ENCODE measurements around the gene GADD45GIP1.
"Not testable (repeated sequence)": the region's sequence is repeated elsewhere in the genome, so short reads cannot be mapped to it uniquely, and the experiment has no call there.

GADD45GIP1 gene

DNA sequence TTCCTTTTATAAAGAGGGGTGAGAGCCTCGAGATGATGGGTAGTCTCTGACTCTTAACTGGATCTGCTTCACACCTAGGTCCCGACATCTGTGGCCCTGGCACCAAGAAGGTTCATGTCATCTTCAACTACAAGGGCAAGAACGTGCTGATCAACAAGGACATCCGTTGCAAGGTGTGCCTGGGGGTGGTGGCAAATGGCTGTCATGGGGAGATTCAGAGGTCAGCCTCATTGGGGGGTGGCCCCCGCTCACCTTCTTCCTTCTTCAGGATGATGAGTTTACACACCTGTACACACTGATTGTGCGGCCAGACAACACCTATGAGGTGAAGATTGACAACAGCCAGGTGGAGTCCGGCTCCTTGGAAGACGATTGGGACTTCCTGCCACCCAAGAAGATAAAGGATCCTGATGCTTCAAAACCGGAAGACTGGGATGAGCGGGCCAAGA, 17.0 kb downstream of the GADD45GIP1 start:
- DNase-seq (ENCODE audit: low read depth), result no peak

DNA sequence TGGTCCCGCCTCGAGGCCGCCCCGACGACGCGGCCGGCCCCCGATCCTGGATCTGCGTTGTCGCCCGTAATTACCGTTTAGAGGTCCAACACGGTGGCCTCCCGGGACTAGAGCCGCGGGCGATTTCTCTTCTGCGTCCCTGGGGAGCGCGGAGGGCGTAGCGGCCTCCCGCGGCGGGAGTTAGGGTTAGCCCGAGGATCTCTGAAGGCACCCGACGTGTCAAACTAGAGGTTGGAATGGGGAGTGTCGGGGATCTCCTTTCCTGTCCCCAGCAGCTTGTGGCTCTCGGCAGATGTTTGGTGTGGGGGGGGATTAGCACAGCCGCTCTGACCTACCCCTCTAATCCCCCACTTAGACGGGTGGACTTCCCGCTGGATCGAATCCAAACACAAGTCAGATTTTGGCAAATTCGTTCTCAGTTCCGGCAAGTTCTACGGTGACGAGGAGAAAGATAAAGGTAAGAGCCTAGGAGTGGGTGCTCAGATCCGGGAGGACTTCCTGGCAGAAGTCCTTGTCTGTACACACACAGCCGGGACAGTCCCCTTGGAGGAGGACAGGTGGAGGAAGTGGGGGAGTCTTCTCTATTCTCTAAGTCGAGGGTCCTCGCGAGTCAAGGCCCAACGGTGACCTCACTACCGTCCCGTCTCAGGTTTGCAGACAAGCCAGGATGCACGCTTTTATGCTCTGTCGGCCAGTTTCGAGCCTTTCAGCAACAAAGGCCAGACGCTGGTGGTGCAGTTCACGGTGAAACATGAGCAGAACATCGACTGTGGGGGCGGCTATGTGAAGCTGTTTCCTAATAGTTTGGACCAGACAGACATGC, 18.0 kb downstream of the GADD45GIP1 start:
- no peak for DNase-seq (ENCODE audit: low read depth)

DNA sequence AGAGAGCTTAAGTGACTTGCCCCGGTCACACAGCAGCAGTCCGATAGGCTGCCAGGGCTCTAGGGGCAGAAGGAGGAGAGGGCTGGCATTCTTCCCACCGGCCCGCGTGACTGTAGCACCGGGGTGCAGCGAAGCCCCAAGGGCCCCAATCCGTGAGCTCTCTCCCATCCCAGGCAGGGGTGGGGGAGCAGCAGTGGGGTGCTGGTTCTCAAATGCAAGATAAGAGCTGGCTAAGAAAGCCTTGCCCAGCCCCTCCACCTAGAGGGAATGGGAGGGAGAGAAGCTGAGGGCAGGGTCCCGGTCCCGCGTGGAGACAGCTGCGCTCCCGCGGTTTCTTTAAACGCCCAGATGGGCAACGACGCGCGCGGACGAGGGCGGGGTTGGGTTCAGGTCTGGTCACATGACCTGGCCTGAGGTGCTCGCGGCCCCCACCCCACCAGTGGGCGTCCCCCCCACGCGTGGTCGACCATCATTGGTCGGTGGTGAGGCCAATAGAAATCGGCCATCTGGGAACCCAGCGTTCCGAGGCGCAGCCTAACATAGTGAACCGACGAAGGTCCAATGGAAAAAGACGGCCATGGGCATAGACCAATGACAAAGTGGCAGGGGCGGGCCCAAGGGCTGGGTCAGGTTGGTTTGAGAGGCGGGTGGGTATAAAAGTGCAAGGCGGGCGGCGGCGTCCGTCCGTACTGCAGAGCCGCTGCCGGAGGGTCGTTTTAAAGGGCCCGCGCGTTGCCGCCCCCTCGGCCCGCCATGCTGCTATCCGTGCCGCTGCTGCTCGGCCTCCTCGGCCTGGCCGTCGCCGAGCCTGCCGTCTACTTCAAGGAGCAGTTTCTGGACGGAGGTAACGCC, 18.9 kb downstream of the GADD45GIP1 start, which contains the start of gene CALR:
CALR (plus strand) TSS at position 683 of the 852 bp plus-strand sequence; CDS start at position 754, 71 bp downstream.
- peak; percentile 97 for DNase-seq (ENCODE audit: low read depth)

DNA sequence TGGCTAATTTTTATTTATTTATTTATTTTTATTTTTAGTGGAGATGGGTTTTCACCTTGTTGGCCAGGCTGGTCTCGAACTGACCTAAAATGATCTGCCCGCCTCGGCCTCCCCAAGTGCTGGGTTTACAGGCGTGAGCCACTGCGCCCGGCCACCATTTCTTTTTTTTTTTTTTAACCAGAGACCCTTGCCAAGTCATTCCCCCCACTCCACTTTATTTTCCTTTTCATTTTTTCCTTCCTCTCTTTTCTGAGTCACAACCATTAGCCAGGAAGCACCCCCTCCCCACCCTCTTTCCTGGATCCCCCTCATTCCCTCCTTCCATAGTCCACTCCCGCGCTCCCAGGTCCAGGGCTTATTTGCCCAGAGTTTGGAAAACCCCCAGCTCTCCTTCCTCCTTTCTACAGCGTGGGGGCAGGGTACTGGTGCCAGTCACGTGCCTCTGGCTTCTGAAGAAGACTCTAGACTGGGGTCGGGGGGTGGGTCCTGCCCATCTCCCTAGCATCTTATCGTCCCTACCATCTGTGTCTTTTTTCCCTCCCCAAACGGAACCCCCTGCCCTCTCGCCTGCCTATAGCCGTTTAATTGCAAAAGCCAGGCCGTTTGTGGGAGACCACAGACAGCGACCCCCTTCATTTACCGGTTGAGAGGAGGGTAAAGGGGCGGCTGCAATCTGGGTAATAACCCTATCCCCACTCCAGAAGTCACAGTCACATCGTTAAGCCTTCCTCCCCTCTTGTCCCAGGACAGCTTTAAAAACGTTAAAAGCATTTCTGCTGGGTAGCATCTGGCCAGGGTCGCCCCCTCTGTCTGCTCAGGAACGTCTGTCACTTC, 19.7 kb downstream of the GADD45GIP1 start:
- no peak for DNase-seq (ENCODE audit: low read depth)

DNA sequence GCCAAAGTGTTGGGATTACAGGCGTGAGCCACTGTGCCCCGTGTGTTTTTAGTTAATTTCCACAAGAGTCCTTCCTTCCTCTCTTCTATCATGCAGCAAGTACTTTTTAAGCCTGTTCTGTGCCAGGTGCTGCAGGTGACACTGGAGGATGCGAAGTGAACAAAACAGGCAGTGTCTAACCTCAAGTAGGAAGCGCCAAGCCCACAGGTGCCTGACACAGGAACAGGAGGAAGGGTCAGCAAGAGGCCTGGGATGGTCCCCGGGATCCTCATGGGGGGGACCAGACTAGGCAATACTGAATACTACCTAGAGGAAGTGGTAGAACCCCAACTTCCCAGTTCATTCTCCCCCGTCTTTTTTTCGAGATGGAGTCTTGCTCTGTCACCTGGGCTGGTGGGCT, 20.4 kb downstream of the GADD45GIP1 start:
- DNase-seq (ENCODE audit: low read depth), result no peak

DNA sequence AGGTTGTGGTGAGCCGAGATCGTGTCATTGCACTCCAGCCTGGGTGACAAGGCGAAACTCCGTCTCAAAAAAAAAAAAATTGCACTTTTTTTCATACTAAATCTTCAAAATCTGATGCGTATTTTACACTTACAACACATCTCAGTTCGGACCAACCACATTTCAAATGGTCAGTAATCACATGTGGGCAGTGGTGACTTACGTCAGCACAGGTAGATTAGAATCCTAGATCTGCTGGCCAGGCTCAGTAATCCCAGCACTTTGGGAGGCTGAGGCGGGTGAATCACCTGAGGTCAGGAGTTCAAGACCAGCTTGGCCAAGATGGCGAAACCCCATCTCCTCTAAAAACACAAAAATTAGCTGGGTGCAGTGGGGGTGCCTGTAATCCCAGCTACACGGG, 22.0 kb downstream of the GADD45GIP1 start:
- no peak for DNase-seq (ENCODE audit: low read depth)

DNA sequence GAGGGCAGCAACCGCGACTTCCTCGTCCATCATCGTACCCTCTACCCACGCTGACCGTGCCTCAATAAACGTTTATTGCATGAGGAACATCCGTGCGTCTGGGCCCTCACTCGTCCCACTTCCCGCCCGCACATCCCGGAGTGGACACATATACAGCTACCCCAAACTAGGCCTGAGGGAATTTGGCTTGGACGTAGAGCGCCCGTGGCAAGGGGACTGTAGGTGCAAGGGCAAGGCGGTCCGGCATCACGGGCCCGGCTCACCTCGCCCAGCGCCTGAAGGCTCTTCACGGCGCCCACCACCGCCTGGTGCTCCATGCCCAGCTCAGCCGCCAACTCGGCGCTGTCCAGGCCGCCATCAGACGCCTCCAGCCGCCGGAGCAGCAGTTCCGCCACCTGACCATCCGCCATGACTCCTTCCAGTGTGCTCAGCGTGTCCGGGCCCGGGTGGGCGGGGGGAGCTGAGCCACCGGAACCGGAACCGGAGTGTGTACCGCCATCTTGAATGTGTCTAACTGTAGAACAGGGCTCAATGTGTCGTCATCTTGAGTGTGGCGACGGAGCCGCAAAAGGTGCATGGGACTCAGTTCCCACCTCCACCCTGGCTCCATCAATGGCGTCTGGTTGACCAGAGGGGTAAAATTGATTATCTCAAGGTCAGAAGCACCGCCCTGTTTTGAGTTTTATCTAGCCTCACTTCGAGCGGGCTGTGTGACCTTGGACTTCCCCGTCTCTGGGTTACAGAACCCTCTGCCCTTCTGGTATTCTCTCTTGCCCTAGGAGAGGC, 23.5 kb downstream of the GADD45GIP1 start, which contains the start of gene FARSA:
FARSA (minus strand) TSS at position 425 of the 786 bp plus-strand sequence; CDS start at position 410, 15 bp downstream.
- peak; percentile 88 for DNase-seq (ENCODE audit: low read depth)

DNA sequence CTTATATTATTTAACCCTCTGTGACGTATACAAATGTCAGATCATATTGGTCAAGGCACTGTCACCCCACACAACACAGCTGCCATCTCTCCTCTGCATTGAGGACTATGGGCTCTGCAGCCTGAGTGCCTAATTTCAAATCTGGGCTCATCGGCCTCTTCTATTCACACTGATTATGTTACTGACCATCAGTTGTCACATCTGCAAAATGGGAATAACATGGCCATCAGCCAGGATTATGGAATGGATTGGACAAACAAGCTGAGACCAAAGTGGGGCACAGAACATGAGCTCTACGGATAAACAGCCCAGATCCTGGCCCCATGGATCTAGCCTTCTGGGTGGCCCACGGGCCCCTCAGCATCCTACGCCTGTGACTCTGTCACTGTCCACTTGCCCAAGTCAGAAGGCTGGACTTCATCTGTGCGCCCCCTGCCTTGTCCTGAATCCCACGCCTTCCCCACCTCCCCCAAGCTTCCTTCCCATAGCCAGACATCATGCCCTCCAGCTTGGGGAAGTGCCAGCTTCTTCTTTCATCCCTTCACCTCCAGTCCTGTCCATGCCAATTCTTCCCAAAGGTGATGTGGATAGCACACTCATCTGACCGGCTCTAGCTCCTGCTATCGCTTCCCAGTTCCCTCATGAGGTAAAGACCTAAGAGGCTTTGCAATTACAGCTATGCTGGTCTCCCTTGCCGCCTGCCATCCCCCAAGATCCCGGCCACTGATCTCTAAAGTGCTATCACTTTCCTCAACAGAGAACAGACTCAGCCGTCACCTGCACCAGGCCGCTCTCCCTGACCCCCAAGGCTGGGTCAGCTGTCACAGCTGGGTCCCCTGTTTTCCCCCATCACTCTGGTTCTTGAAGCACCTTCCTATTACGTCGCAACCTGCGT, 24.4 kb downstream of the GADD45GIP1 start:
- no peak for DNase-seq (ENCODE audit: low read depth)

DNA sequence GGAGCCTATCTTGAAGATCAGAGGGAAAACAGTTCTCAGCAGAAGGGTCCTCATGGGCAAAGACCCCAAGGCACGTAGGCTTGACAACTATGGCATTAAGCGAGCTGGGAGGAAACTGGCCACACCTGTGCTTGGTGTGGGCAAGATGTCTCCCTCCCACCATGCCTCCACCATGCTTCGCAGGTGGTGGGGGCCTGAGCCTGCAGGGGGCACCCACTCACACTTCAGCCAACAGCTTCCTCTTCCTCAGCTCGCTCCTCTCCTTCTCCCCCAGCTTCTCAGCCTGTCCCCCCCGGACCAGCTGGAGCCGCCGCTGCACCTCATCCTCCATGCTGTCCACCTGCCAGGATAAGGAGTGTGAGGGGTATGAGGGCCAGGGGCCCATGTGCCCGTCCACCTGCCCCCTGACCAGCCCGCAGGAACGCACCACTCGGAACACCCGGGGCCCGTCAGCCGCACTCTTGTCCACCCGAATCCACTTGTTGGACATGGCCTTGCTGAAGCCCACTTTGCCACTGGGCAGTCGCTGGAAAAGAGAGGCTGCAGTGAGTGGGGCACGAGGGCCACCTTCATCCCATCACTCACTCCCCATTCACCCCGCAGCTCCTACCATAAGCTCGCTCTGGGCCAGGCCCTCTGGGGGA, 26.9 kb downstream of the GADD45GIP1 start:
- DNase-seq (ENCODE audit: low read depth), result no peak

DNA sequence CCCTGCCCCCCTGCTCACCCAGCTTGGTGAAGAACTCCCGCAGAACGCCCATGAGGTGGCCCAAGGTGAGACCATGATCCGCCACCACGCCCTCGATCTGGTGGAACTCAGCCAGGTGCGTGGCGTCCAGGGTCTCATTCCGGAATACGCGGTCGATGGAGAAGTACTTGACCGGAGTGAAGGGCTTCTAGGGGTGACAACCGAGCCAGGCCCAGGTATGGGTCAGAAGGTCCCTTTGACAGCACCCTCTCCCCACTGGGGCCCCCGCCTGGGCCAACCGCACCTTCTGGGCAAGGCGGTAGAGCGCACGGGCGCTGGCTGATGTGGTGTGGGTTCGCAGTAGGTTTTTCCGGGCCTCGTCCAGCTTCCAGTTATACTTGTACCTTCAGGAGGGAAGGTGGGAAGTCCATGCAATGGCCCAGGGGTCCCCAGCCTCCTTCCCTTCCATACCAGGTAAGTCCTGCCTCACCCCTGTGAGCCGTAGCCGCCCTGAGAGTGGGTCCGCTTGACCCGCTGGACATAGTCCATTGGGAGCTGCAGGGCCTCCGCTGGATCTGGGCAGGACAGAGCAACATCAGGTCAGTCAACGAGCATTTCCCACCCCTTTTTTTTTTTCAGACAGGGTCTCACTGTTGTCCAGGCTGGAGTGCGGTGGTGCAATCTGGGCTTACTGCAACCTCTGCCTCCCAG, 32.3 kb downstream of the GADD45GIP1 start:
- no peak for DNase-seq (ENCODE audit: low read depth)

DNA sequence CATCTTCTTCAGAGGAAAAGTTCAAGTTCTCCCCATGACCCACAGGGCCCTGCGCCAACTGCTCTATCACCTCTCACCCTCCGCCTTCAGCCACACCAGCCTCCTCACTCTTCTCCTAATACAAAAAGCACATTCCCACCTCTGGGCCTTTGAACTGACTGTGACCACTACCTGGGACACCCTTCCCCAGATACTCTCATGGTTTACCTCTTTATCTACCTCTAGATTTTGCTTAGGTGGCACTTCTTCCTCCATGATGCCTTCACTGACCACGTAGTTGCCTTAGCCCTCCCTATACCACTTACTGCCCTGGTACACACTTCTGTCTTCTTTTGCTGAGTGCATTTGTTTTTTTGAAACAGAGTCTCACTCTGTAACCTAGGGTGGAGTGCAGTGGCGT, 34.1 kb downstream of the GADD45GIP1 start:
- DNase-seq (ENCODE audit: low read depth), result no peak

DNA sequence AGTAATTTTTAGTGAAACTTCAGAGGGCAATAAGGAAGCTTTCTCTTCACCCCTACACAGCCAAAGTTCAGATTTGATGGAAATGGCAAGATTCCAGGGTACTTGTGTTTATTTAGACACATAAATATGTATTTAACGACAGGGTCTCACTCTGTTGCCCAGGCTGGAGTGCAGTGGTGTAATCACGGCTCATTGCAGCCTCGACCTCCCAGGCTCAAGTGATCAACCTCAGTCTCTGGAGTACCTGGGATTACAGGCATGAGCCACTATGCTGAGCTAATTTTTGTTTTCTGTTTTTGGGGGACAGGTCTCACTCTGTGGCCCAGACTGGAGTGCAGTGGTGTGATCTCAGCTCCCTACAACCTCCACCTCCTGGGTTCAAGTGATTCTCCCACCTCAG, 36.0 kb downstream of the GADD45GIP1 start:
- no peak for DNase-seq (ENCODE audit: low read depth)

DNA sequence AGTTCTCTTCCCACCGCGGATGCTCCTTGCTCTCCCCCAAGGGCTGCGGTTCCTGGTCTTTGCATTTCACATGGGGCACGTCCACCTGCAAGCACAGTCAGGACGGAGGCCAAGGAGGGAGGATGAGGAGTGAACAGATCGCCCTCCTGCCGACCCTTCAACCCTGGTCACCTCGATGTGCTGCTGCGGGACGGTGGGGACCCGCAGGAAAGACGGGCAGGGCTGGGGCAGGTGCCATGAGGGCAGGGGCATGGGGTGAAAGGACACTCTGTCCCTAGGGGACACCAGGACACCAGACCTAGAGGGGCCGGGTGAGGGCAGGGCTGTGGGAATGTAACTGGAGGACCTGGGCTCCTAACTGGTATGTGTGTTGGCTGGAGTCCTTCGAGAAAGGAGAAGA, 38.8 kb downstream of the GADD45GIP1 start:
- DNase-seq (ENCODE audit: low read depth), result no peak

DNA sequence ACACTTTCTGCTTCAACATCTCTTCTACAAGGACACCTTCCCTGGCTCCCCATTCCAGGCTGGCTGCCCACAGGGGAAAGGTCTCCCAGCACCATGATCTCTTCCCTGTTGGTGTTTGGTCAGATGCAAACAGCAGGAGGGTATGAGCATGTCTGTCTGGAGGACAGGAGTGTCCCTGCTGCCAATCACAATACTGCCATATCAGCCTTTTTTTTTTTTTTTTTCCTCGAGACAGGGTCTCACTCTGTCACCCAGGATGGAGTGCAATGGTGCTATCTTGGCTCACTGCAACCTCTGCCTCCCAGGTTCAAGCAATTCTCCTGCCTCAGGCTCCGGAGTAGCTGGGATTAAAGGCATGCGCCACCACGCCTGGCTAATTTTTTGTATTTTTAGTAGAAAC, 41.2 kb downstream of the GADD45GIP1 start:
- not testable (repeated sequence) for DNase-seq (ENCODE audit: low read depth)

DNA sequence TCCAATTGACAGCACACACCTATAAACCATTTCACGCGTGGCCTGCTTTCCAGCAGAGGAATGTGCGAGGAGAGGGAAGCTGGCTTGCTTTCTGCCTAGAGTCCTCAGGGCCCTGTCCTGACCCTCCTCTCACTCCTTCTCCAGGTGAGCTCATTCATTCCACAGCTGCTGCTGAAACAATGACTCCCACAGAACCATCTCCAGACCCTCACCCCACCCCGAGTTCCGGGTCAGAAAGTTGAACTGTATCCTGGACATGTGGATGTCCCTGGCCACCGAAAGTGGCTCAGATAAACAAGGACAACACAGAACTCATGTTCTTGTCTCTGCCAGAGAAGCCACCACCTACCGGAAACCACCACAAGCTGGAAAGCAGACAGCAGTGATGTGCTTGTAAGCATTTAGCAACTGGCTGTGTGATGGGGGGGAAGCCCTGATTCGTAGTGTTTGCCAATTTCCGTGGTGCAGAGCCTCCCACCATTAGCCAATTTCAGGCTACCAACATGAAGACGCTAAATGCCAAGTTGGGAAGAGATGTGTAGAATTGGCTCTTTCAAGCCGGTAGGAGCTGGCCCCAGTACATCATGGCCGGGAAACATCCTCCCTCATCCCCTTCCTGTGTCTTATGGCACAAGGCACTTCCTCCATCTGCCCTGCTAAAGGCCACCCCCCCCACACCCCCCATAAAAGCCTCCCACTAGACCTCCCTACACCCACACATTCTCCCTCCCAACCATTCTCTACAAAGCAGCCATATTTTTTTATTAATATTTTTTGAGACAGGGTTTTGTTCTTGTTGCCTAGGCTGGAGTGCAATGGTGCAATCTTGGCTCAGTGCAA, 43.0 kb downstream of the GADD45GIP1 start:
- DNase-seq (ENCODE audit: low read depth), result peak; percentile 27

DNA sequence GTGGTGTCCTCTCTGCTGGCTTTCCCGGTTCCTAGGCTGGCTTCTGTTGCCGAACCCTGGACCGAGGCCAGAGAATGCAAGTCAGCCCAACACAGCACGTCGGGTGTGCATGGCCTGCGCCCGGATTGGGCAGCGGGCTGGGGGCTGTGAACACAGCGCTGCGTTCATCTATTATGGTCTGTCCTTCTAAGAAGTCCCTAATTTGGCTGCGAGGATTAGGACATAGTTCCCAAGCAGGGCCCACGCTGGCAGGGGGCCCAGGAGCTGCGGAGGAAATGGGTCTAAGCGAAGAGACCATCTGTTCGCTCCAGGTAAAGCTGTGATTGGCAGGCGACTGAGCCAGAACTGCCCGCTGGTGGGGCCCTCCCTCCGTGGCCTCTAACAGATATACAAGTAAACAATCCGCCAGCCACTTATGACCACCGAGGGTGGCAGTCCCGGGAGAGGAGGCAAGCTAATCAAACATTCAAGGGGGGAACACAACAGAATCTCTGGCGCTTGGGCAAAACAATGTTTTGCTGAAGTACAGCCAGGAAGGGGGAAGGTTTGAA, 43.9 kb downstream of the GADD45GIP1 start:
- no peak for DNase-seq (ENCODE audit: low read depth)

DNA sequence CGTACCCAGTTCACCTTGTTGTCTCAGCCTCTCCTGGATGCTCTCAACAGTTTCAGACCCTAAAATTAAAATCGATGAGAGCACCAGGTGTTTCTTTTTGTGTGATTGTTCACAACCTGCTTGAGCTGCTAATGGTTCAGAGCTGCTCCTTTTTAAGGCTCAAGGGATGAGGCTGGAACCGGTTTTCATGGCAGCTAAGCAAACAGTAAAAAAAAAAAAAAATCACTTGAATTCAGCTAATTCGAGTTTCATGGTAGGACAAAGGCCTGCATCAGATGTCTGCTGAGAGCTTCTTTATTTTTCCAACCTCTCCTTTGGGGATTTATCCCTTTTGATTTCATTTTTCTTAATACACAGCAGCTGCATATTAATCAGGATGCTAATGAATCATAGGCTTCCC, 44.5 kb downstream of the GADD45GIP1 start:
- DNase-seq (ENCODE audit: low read depth), result no peak

DNA sequence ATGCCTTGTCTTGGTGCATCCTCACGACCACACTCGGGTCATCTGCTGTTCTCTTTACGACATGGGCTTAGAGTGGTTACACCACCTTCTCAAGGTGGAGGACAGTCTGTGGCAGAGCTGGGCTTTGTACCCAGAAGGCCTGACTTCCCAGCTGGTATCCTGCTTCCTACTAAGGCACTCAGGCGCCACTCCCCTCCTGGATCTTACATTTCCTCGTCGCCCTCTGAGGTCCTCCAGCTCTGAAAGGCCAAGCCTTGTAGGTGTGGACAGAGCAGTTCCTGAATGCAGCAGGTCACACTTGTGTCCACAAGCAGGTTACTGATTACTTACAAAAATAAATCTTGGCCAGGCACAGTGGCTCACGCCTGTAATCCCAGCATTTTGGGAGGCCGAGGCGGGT, 49.9 kb downstream of the GADD45GIP1 start:
- no peak for DNase-seq (ENCODE audit: low read depth)
